Measurements from ENCODE around the gene TRPM2. TPM values are rescaled to one million over a fixed set of nuclear protein-coding genes. Genes with fewer than 3 reads are reported as not detected.
A peak's percentile ranks its signal among the peaks of the same experiment; 100 is the strongest.

The TRPM2 gene
- total and polyA plus RNA-seq, 5 donors from 2014 or later: 0.38 to 3.1 (median 1.1) TPM

DNA sequence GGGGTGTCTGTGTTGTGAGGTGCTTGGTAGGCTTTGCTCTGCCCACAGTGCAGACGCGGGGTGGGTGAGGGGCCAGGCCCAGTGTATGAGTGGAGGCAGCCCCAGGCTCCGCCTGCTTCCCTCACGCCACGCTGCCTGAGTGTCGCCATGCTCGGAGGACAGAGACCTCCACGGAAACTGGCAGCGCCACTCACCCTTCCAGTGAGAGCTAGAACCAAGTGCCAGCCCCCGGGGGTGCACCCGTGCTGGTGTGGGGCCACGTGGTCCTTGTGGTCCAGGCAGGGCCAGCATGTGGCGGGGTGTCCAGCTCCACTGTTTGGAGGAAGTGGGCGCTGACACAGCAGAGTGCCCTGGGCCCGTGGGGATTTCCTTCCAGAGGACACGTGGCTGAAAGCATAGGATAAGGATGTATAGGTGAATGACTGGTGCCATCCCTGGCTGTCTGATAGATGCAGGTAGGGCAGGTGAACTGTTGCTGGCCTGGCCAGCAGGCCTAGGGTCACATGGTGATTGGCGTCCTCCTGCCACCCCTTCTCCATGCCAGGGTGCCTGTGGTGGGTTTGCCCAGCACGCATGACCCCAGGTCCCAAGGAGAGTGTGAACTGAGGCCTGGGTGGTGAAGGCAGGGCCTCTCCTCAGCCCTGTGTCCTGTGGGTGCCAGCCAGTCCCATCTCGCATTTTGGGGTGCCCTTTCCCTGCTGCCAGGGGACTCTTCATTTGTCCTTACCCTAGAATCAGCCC is 105.7 kb downstream of the TRPM2 start:
- H3K9me3 ChIP-seq (ENCODE audit: control insufficient read depth in 2 of 2, low read length in 2 of 2): peaks cover 2 to 8% of the 10 kb centered on the region in 2 experiments
- no peak overlapping the region for H3K27ac ChIP-seq (ENCODE audit: insufficient read depth, low read length, poor library complexity, severe bottlenecking)
- Mint-ChIP-seq H3K36me3 (no peaks in the 10 kb centered on the region), H3K4me1 (peaks cover 0 to 5% (median 0%) of the 10 kb centered on the region in 4 donors), H3K27ac (peak overlapping the region in 1 of 3 donors; percentile 51), H3K27me3 (no peaks in the 10 kb centered on the region), H3K4me3 (no peak overlapping the region), H3K9me3 (peaks cover 0 to 4% (median 0%) of the 10 kb centered on the region in 7 donors)
- no peaks in the 10 kb centered on the region for H3K27me3 ChIP-seq (ENCODE audit: control insufficient read depth, insufficient read depth, low read length)
- peaks cover 10% of the 10 kb centered on the region for H3K4me1 ChIP-seq (ENCODE audit: control insufficient read depth, insufficient read depth, low read length, poor library complexity, severe bottlenecking)
- DNase-seq (no peak), ATAC-seq (ENCODE audit: low read depth in 2 of 2) (no peak)
- no peak overlapping the region for H3K4me3 ChIP-seq (ENCODE audit: low read depth, low read length)
- H3K36me3 ChIP-seq (ENCODE audit: control insufficient read depth, insufficient read depth, low read length): no peaks in the 10 kb centered on the region

DNA sequence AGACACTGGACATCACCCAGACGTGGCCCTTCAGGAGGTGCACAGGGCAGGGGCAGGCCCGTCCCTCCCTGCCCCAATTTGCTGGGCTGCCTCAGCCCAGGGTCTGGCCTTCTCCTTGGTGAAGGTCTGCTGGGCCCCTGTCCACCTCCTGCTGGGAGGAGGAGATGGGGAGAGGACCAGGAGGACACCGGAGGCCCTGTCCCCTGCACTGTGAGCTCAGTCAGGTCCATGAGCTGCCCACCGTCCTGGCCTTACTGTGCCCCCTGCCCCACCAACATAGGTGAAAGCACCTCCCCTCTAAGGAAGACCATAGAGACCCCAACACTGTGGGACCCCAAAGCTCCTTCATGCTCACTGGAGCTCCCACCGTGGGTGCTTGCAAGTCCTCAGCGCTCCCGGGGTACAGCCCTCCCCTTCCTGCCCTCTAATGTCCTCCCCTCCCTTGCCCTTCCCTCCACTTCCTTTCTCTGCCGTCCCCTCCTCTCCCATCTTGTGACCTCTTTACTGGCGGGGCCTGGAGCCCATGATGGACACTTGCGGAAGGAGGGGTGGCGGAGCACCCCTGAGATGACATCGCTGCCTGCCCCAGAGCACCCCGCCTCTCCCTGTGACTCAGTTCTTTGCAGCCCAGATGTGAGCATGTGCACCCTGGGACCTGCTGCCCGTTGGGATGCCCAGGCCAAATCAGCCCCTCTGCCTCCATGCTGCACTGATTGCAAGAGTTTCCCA is 106.5 kb downstream of the TRPM2 start:
- Mint-ChIP-seq H3K4me3 (peak overlapping the region in 1 of 4 donors; percentile 43), H3K27ac (no peak overlapping the region), H3K27me3 (no peaks in the 10 kb centered on the region), H3K36me3 (no peaks in the 10 kb centered on the region), H3K9me3 (no peaks in the 10 kb centered on the region), H3K4me1 (peaks cover 0 to 2% (median 0%) of the 10 kb centered on the region in 4 donors)
- no peak overlapping the region for H3K4me3 ChIP-seq (ENCODE audit: low read depth, low read length)
- no peaks in the 10 kb centered on the region for H3K36me3 ChIP-seq (ENCODE audit: control insufficient read depth, insufficient read depth, low read length)
- peaks cover 0 to under 1% of the 10 kb centered on the region in 2 experiments for H3K9me3 ChIP-seq (ENCODE audit: control insufficient read depth in 2 of 2, low read length in 2 of 2)
- DNase-seq (no peak), ATAC-seq (ENCODE audit: low read depth in 2 of 2) (no peak)
- H3K27me3 ChIP-seq (ENCODE audit: control insufficient read depth, insufficient read depth, low read length): no peaks in the 10 kb centered on the region
- H3K4me1 ChIP-seq (ENCODE audit: control insufficient read depth, insufficient read depth, low read length, poor library complexity, severe bottlenecking): peaks cover 10% of the 10 kb centered on the region
- no peak overlapping the region for H3K27ac ChIP-seq (ENCODE audit: insufficient read depth, low read length, poor library complexity, severe bottlenecking)

DNA sequence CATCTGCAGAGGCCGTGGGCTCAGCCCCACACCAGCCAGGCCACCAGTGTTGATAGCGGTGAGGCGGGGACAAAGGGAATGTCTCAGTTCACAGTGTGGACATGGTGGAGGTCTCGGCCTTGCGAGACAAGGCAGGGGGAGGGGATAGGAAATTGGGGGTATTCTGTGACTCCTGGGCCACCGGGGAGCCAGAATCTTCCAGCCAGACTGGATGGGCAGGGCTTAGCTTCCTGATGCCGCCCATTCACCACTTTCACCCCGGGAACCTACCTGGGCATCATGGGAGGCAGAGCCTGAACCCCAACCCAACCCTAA is 107.0 kb downstream of the TRPM2 start:
- peak overlapping the region in 1 of 4 donors; percentile 43 for H3K4me3 Mint-ChIP-seq
- DNase-seq (no peak), ATAC-seq (ENCODE audit: low read depth in 2 of 2) (no peak)
- H3K4me3 ChIP-seq (ENCODE audit: low read depth, low read length): no peak overlapping the region
- no peaks in the 10 kb centered on the region for H3K9me3 Mint-ChIP-seq
- peaks cover 10% of the 10 kb centered on the region for H3K4me1 ChIP-seq (ENCODE audit: control insufficient read depth, insufficient read depth, low read length, poor library complexity, severe bottlenecking)
- H3K27ac Mint-ChIP-seq: no peak overlapping the region
- no peaks in the 10 kb centered on the region for H3K27me3 ChIP-seq (ENCODE audit: control insufficient read depth, insufficient read depth, low read length)
- no peaks in the 10 kb centered on the region for H3K36me3 Mint-ChIP-seq
- peaks cover 0 to 2% (median 0%) of the 10 kb centered on the region in 4 donors for H3K4me1 Mint-ChIP-seq
- H3K36me3 ChIP-seq (ENCODE audit: control insufficient read depth, insufficient read depth, low read length): no peaks in the 10 kb centered on the region
- H3K27ac ChIP-seq (ENCODE audit: insufficient read depth, low read length, poor library complexity, severe bottlenecking): no peak overlapping the region
- H3K27me3 Mint-ChIP-seq: no peaks in the 10 kb centered on the region
- no peaks in the 10 kb centered on the region for H3K9me3 ChIP-seq (ENCODE audit: control insufficient read depth in 2 of 2, low read length in 2 of 2)

DNA sequence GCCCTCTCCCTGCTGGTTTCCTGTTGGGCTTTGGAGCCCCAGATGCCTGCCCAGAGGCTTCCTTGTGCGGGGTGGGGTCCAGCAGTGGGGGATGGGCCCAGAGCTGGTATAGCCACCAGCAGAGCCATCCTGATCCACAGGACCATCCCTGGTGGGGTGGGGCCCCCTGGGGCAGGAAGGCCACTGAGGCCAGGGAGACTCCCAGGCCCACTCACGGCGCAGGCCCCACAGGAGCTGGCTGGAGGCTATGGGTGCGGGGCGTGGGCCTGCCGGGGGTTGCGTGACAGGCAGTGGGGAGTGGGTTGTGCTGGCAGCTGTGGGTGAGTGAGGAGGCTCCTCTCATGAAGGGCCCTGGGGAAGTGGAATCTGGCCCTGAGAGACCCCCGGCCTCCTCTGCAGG is 107.6 kb downstream of the TRPM2 start:
- H3K9me3 Mint-ChIP-seq: no peaks in the 10 kb centered on the region
- no peaks in the 10 kb centered on the region for H3K27me3 Mint-ChIP-seq
- Histone ChIP-seq H3K27me3 (ENCODE audit: control insufficient read depth, insufficient read depth, low read length) (no peaks in the 10 kb centered on the region), H3K9me3 (ENCODE audit: control insufficient read depth in 2 of 2, low read length in 2 of 2) (no peaks in the 10 kb centered on the region), H3K36me3 (ENCODE audit: control insufficient read depth, insufficient read depth, low read length) (no peaks in the 10 kb centered on the region), H3K27ac (ENCODE audit: insufficient read depth, low read length, poor library complexity, severe bottlenecking) (no peak overlapping the region), H3K4me1 (ENCODE audit: control insufficient read depth, insufficient read depth, low read length, poor library complexity, severe bottlenecking) (peaks cover 6% of the 10 kb centered on the region), H3K4me3 (ENCODE audit: low read depth, low read length) (no peak overlapping the region)
- no peak overlapping the region for H3K27ac Mint-ChIP-seq
- DNase-seq: no peak
- ATAC-seq (ENCODE audit: low read depth in 2 of 2): no peak
- peaks cover 0 to 2% (median 0%) of the 10 kb centered on the region in 4 donors for H3K4me1 Mint-ChIP-seq
- no peaks in the 10 kb centered on the region for H3K36me3 Mint-ChIP-seq
- H3K4me3 Mint-ChIP-seq: no peak overlapping the region

DNA sequence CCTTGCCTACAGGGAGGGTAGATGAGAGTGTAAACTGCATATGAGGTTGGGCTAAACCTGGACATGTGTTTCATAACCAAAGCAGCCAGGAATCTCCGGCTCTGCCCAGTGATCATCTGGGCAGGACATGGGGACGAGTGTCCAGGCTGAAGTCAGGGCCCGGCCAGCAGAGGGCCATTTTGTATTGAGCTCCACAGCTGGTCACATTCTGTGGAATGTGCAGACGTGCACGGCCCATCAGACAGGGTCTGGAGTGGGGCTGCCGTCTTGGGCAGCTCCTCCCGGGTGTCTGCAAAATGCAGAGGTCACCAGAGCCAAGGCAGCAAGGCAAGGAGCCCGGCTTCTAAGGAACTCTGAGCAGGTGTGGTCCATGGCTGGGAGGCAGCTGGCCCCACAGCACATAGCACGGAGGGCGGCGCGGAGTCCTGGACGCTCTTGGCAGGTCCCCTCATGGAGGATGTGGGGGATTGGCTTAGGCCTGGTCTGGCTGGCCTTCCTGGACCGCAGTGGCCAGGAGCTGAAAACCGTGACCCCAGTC is 108.1 kb downstream of the TRPM2 start:
- Histone ChIP-seq H3K9me3 (ENCODE audit: control insufficient read depth in 2 of 2, low read length in 2 of 2) (no peaks in the 10 kb centered on the region), H3K4me3 (ENCODE audit: low read depth, low read length) (no peak overlapping the region), H3K36me3 (ENCODE audit: control insufficient read depth, insufficient read depth, low read length) (no peaks in the 10 kb centered on the region), H3K27me3 (ENCODE audit: control insufficient read depth, insufficient read depth, low read length) (no peaks in the 10 kb centered on the region), H3K27ac (ENCODE audit: insufficient read depth, low read length, poor library complexity, severe bottlenecking) (no peak overlapping the region), H3K4me1 (ENCODE audit: control insufficient read depth, insufficient read depth, low read length, poor library complexity, severe bottlenecking) (peaks cover under 1% of the 10 kb centered on the region)
- H3K27ac Mint-ChIP-seq: no peak overlapping the region
- H3K4me1 Mint-ChIP-seq: peaks cover 0 to 2% (median 0%) of the 10 kb centered on the region in 4 donors
- no peak for ATAC-seq (ENCODE audit: low read depth in 2 of 2)
- DNase-seq: no peak
- no peaks in the 10 kb centered on the region for H3K36me3 Mint-ChIP-seq
- no peaks in the 10 kb centered on the region for H3K27me3 Mint-ChIP-seq
- no peak overlapping the region for H3K4me3 Mint-ChIP-seq
- H3K9me3 Mint-ChIP-seq: no peaks in the 10 kb centered on the region

DNA sequence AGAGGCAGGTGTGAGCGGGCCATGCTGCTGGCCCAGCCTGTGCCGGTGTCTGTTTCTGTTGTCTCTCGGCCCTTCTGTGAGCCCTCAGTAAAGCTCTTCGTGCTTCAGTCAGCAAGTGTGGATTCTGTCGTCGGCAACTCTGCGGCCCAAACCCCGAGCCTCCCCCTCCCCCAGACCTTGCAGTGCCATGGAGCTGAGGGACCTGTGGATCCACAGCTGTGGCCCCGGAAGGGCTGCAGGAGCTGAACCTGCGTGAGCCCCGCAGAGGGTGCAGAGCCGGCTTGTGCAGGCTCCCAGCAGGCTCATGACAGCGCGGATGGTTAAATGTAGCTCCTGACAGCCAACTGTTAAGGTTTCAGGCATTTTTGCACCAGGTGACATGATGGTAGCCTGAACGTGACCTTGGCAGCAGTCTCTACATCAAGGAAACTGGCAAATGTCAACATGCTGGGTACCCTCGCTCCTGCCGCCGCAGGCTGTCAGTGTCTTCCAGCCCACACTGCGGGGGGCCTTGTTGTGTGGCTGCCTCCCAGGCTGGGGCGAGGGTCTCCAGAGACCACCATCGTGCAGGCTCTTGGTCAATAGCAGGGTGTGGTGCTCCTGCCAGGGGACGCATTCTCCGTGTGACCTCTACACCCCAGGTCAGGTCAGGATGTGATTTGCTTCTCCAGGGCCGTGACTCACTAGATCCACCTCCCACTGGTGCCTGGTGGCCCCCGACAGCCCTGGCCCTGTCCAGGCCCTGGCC is 108.8 kb downstream of the TRPM2 start:
- DNase-seq: no peak

DNA sequence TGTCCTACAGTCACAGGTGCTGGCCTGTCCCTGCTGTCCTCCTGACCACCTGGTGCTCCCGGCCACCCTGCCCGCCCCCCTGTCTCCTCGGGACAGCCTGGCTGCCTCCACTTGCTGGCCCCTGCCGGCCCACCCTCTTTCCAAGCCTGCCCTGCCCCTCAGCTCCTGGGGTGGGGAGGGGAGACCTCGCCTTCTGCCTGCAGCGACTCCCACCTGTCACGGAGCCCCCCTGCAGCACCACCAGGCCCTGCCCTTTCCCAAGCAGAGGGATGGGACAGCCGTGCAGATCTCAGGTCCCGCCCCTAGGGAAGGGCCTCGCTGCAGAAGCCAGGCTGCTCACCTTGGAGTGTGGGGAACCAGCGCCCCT is 109.4 kb downstream of the TRPM2 start:
- Histone ChIP-seq H3K27me3 (ENCODE audit: control insufficient read depth, insufficient read depth, low read length) (no peaks in the 10 kb centered on the region), H3K27ac (ENCODE audit: insufficient read depth, low read length, poor library complexity, severe bottlenecking) (no peak overlapping the region), H3K4me3 (ENCODE audit: low read depth, low read length) (no peak overlapping the region), H3K9me3 (ENCODE audit: control insufficient read depth in 2 of 2, low read length in 2 of 2) (no peaks in the 10 kb centered on the region), H3K4me1 (ENCODE audit: control insufficient read depth, insufficient read depth, low read length, poor library complexity, severe bottlenecking) (no peaks in the 10 kb centered on the region), H3K36me3 (ENCODE audit: control insufficient read depth, insufficient read depth, low read length) (no peaks in the 10 kb centered on the region)
- Mint-ChIP-seq H3K9me3 (no peaks in the 10 kb centered on the region), H3K27me3 (no peaks in the 10 kb centered on the region), H3K4me3 (no peak overlapping the region), H3K36me3 (no peaks in the 10 kb centered on the region), H3K4me1 (no peaks in the 10 kb centered on the region), H3K27ac (no peak overlapping the region)
- DNase-seq: no peak
- ATAC-seq (ENCODE audit: low read depth in 2 of 2): no peak

More for the DNA sequence above, 108.8 kb downstream of the TRPM2 start:
- Mint-ChIP-seq H3K4me3 (no peak overlapping the region), H3K9me3 (no peaks in the 10 kb centered on the region), H3K27me3 (no peaks in the 10 kb centered on the region), H3K4me1 (peaks cover 0 to 2% (median 0%) of the 10 kb centered on the region in 4 donors), H3K36me3 (no peaks in the 10 kb centered on the region), H3K27ac (no peak overlapping the region)
- H3K36me3 ChIP-seq (ENCODE audit: control insufficient read depth, insufficient read depth, low read length): no peaks in the 10 kb centered on the region
- H3K27ac ChIP-seq (ENCODE audit: insufficient read depth, low read length, poor library complexity, severe bottlenecking): no peak overlapping the region
- no peaks in the 10 kb centered on the region for H3K4me1 ChIP-seq (ENCODE audit: control insufficient read depth, insufficient read depth, low read length, poor library complexity, severe bottlenecking)
- no peak overlapping the region for H3K4me3 ChIP-seq (ENCODE audit: low read depth, low read length)
- H3K27me3 ChIP-seq (ENCODE audit: control insufficient read depth, insufficient read depth, low read length): no peaks in the 10 kb centered on the region
- ATAC-seq (ENCODE audit: low read depth in 2 of 2): no peak
- H3K9me3 ChIP-seq (ENCODE audit: control insufficient read depth in 2 of 2, low read length in 2 of 2): no peaks in the 10 kb centered on the region

Measured in CD4-positive, CD25-positive, alpha-beta regulatory T cell (primary cell).